ENCODE data around the gene CT45A2. TPM values are rescaled to one million over a fixed set of nuclear protein-coding genes. Genes with fewer than 3 reads are reported as not detected.
"Not testable (repeated sequence)": the region's sequence is repeated elsewhere in the genome, so short reads cannot be mapped to it uniquely, and the experiment has no call there.

The CT45A2 gene, protein sequence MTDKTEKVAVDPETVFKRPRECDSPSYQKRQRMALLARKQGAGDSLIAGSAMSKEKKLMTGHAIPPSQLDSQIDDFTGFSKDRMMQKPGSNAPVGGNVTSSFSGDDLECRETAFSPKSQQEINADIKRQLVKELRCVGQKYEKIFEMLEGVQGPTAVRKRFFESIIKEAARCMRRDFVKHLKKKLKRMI
- total RNA-seq, result not detected
- not detected for polyA plus RNA-seq
- long read RNA-seq, donor 1, result 0 reads
- long read RNA-seq, donor 2, result 0 reads
- long read RNA-seq, donor 3, result 0 reads
- long read RNA-seq, donor 4, result 0 reads

GRCh38 chrX:135819912-135820311, at the start of gene CT45A2:
CT45A2 (minus strand) TSS chrX:135820012; CDS start chrX:135816265, 3,747 bp downstream.
- intact Hi-C loops (cut with DNase I); DNase-seq; H3K27ac ChIP-seq (ENCODE audit: low read length); ATAC-seq; H3K27me3 ChIP-seq (ENCODE audit: control insufficient read depth, insufficient read depth); H3K4me3 ChIP-seq (ENCODE audit: low read length); H3K4me1 ChIP-seq (ENCODE audit: control insufficient read depth, insufficient read depth, low read length); H3K9me3 ChIP-seq (ENCODE audit: control insufficient read depth, low read length): not testable (repeated sequence)
- WGBS, result no CpG with 5 or more reads among the region's 17 CpGs

DNA sequence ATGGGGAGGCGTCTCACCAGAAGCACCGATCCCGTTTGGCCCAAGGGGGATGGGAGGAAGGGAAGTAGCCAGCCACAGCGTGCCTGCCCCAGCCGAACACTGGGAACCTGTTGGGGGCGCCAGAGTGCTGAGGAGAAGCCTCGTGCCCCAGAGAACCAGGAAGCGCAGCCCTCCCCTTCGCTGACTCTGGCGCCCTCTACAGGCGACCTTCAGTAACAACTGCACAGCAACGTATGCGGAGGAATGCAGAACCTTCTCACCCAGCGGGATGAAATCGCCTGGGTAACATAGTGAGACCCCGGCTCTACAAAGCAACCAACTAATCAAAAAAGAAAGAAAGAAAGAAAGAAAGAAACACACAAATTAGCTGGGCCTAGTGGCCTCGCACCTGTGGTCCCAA, 34.6 kb upstream of the CT45A2 start, which contains the start of gene CT45A8:
Gene CT45A8, minus strand, starts transcription at position 101 of the 400 bp plus-strand sequence. CDS start 3,755 bp downstream, outside the sequence.
- H3K27me3 ChIP-seq (ENCODE audit: control insufficient read depth, insufficient read depth); H3K9me3 ChIP-seq (ENCODE audit: control insufficient read depth, low read length); ATAC-seq; H3K4me1 ChIP-seq (ENCODE audit: control insufficient read depth, insufficient read depth, low read length); H3K27ac ChIP-seq (ENCODE audit: low read length); intact Hi-C loops (cut with DNase I); DNase-seq; H3K4me3 ChIP-seq (ENCODE audit: low read length): not testable (repeated sequence)
- WGBS, result no CpG with 5 or more reads among the region's 17 CpGs

- WGBS, result no CpG with 5 or more reads among the region's 17 CpGs
- H3K27me3 ChIP-seq (ENCODE audit: control insufficient read depth, insufficient read depth); intact Hi-C loops (cut with DNase I); H3K4me3 ChIP-seq (ENCODE audit: low read length); DNase-seq; H3K9me3 ChIP-seq (ENCODE audit: control insufficient read depth, low read length); H3K4me1 ChIP-seq (ENCODE audit: control insufficient read depth, insufficient read depth, low read length); ATAC-seq; H3K27ac ChIP-seq (ENCODE audit: low read length): not testable (repeated sequence)
These were observed 17.4 kb upstream of the CT45A2 start, which contains the start of gene CT45A7 for GRCh38 chrX:135837180-135837579. CT45A7 (minus strand) TSS chrX:135837280; CDS start chrX:135833533, 3,747 bp downstream.

DNA sequence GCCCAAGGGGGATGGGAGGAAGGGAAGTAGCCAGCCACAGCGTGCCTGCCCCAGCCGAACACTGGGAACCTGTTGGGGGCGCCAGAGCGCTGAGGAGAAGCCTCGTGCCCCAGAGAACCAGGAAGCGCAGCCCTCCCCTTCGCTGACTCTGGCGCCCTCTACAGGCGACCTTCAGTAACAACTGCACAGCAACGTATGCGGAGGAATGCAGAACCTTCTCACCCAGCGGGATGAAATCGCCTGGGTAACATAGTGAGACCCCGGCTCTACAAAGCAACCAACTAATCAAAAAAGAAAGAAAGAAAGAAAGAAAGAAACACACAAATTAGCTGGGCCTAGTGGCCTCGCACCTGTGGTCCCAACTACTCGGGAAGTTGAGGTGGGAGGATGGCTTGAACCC, 17.1 kb downstream of the CT45A2 start, which contains the start of gene CT45A6:
Gene CT45A6, minus strand, starts transcription at position 101 of the 400 bp plus-strand sequence. CDS start 3,794 bp downstream, outside the sequence.
- H3K4me1 ChIP-seq (ENCODE audit: control insufficient read depth, insufficient read depth, low read length); H3K27me3 ChIP-seq (ENCODE audit: control insufficient read depth, insufficient read depth); ATAC-seq; intact Hi-C loops (cut with DNase I); H3K27ac ChIP-seq (ENCODE audit: low read length); H3K4me3 ChIP-seq (ENCODE audit: low read length); H3K9me3 ChIP-seq (ENCODE audit: control insufficient read depth, low read length); DNase-seq: not testable (repeated sequence)
- WGBS, result no CpG with 5 or more reads among the region's 16 CpGs

DNA sequence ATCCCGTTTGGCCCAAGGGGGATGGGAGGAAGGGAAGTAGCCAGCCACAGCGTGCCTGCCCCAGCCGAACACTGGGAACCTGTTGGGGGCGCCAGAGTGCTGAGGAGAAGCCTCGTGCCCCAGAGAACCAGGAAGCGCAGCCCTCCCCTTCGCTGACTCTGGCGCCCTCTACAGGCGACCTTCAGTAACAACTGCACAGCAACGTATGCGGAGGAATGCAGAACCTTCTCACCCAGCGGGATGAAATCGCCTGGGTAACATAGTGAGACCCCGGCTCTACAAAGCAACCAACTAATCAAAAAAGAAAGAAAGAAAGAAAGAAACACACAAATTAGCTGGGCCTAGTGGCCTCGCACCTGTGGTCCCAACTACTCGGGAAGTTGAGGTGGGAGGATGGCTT, 34.4 kb downstream of the CT45A2 start, which contains the start of gene CT45A5:
Gene CT45A5, minus strand, starts transcription at position 101 of the 400 bp plus-strand sequence. CDS start 3,774 bp downstream, outside the sequence.
- intact Hi-C loops (cut with DNase I); H3K4me1 ChIP-seq (ENCODE audit: control insufficient read depth, insufficient read depth, low read length); ATAC-seq; H3K27ac ChIP-seq (ENCODE audit: low read length); H3K9me3 ChIP-seq (ENCODE audit: control insufficient read depth, low read length); H3K27me3 ChIP-seq (ENCODE audit: control insufficient read depth, insufficient read depth); DNase-seq; H3K4me3 ChIP-seq (ENCODE audit: low read length): not testable (repeated sequence)
- WGBS, result no CpG with 5 or more reads among the region's 16 CpGs

DNA sequence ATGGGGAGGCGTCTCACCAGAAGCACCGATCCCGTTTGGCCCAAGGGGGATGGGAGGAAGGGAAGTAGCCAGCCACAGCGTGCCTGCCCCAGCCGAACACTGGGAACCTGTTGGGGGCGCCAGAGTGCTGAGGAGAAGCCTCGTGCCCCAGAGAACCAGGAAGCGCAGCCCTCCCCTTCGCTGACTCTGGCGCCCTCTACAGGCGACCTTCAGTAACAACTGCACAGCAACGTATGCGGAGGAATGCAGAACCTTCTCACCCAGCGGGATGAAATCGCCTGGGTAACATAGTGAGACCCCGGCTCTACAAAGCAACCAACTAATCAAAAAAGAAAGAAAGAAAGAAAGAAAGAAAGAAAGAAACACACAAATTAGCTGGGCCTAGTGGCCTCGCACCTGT, 51.7 kb downstream of the CT45A2 start, which contains the start of gene CT45A3:
Gene CT45A3, minus strand, starts transcription at position 101 of the 400 bp plus-strand sequence. CDS start 3,747 bp downstream, outside the sequence.
- ATAC-seq; intact Hi-C loops (cut with DNase I); H3K9me3 ChIP-seq (ENCODE audit: control insufficient read depth, low read length); H3K27ac ChIP-seq (ENCODE audit: low read length); H3K4me1 ChIP-seq (ENCODE audit: control insufficient read depth, insufficient read depth, low read length); DNase-seq; H3K4me3 ChIP-seq (ENCODE audit: low read length); H3K27me3 ChIP-seq (ENCODE audit: control insufficient read depth, insufficient read depth): not testable (repeated sequence)
- whole genome bisulfite sequencing, result no CpG with 5 or more reads among the region's 17 CpGs

Other genes starting within 250 kb of the CT45A2 start
- gene CT45A1, start 106.4 kb downstream of the CT45A2 start, total RNA-seq, result not detected
- not detected for gene CT45A1, start 106.4 kb downstream of the CT45A2 start, polyA plus RNA-seq
- gene CT45A3, start 51.8 kb downstream of the CT45A2 start, total RNA-seq, result not detected
- gene CT45A3, start 51.8 kb downstream of the CT45A2 start, polyA plus RNA-seq, result not detected
- gene CT45A5, start 34.5 kb downstream of the CT45A2 start, total RNA-seq, result not detected
- gene CT45A5, start 34.5 kb downstream of the CT45A2 start, polyA plus RNA-seq, result not detected
- not detected for gene CT45A6, start 17.2 kb downstream of the CT45A2 start, total RNA-seq
- not detected for gene CT45A6, start 17.2 kb downstream of the CT45A2 start, polyA plus RNA-seq
- not detected for gene CT45A7, start 17.3 kb upstream of the CT45A2 start, total RNA-seq
- gene CT45A7, start 17.3 kb upstream of the CT45A2 start, polyA plus RNA-seq, result not detected
- not detected for gene CT45A8, start 34.5 kb upstream of the CT45A2 start, total RNA-seq
- gene CT45A8, start 34.5 kb upstream of the CT45A2 start, polyA plus RNA-seq, result not detected
- gene CT45A9, start 51.8 kb upstream of the CT45A2 start, total RNA-seq, result not detected
- gene CT45A9, start 51.8 kb upstream of the CT45A2 start, polyA plus RNA-seq, result not detected
- not detected for gene CT45A10, start 73.4 kb upstream of the CT45A2 start, total RNA-seq
- not detected for gene CT45A10, start 73.4 kb upstream of the CT45A2 start, polyA plus RNA-seq
- gene SAGE1, start 73.7 kb upstream of the CT45A2 start, total RNA-seq, result not detected
- gene SAGE1, start 73.7 kb upstream of the CT45A2 start, polyA plus RNA-seq, result not detected
- gene MMGT1, start 154.0 kb upstream of the CT45A2 start, total RNA-seq, result 10 to 100 TPM; 26.2 to 29.5 (median 26.5) TPM
- 7.0 TPM for gene MMGT1, start 154.0 kb upstream of the CT45A2 start, polyA plus RNA-seq
- gene SLC9A6, start 165.4 kb upstream of the CT45A2 start, total RNA-seq, result 10 to 100 TPM; 16.8 to 19.8 (median 18.6) TPM
- 16.0 TPM for gene SLC9A6, start 165.4 kb upstream of the CT45A2 start, polyA plus RNA-seq

All from right cardiac atrium (tissue), 5 donors.